HEK293T (cell line): Measurements from ENCODE around the gene ALOX5.

Experiments used
- FOXA1 ChIP-seq: fragments of 450-650 bp; IDR thresholded peaks from 2 replicates; pipeline ENCODE4 v1.6.1; 2016; ENCODE audit warnings: mild to moderate bottlenecking
- FOXK2 ChIP-seq: fragments of 450-650 bp; IDR thresholded peaks from 2 replicates; pipeline ENCODE4 v1.6.1; 2016; ENCODE audit warnings: mild to moderate bottlenecking
- HDGF ChIP-seq: fragments of 450-650 bp; IDR thresholded peaks from 2 replicates; pipeline ENCODE4 v1.6.1; 2017; ENCODE audit warnings: antibody characterized with exemption, borderline replicate concordance
- L3MBTL2 ChIP-seq: fragments of 450-650 bp; conservative IDR thresholded peaks from 2 replicates; pipeline ENCODE4 v1.6.1; 2016; ENCODE audit warnings: mild to moderate bottlenecking
- NFRKB ChIP-seq: fragments of 450-650 bp; IDR thresholded peaks from 2 replicates; pipeline ENCODE4 v1.6.1; 2016; ENCODE audit warnings: mild to moderate bottlenecking, moderate library complexity
- PKNOX1 ChIP-seq: fragments of 450-650 bp; IDR thresholded peaks from 2 replicates; pipeline ENCODE4 v1.6.1; 2016
- SP1 ChIP-seq: fragments of 450-650 bp; IDR thresholded peaks from 2 replicates; pipeline ENCODE4 v1.6.1; 2017
- SUZ12 ChIP-seq: fragments of 450-650 bp; IDR thresholded peaks from 2 replicates; pipeline ENCODE4 v1.6.1; 2016; ENCODE audit warnings: mild to moderate bottlenecking
- TARDBP ChIP-seq: fragments of 450-650 bp; IDR thresholded peaks from 2 replicates; pipeline ENCODE4 v1.6.1; 2016
- ZNF384 ChIP-seq: fragments of 450-650 bp; IDR thresholded peaks from 2 replicates; pipeline ENCODE4 v1.6.1; 2016

- TF ChIP-seq SP1 (no peak), HDGF (no peak), L3MBTL2 (no peak), TARDBP (no peak), FOXK2 (no peak), FOXA1 (no peak), ZNF384 (no peak), SUZ12 (no peak), PKNOX1 (no peak), NFRKB (no peak)
Observed at GRCh38 chr10:45382591-45382990, 8.6 kb downstream of the ALOX5 start.
